Loucy (cell line): ENCODE data around the gene BTBD18.

Experiments used
- H2AFZ ChIP-seq: fragments of 200-600 bp; sonication (generic); 2 replicates; pipeline ENCODE4 v1.6.0; 2016; ENCODE audit warnings: antibody characterized with exemption, mild to moderate bottlenecking, low read length, moderate library complexity
- H3F3A ChIP-seq: fragments of 200-600 bp; 2 replicates; pipeline ENCODE4 v1.6.0; 2016; ENCODE audit warnings: antibody characterized with exemption, low read depth, mild to moderate bottlenecking
- H3K27me3 ChIP-seq: fragments of 200-600 bp; sonication (generic); 2 replicates; pipeline ENCODE4 v1.6.1; 2014; ENCODE audit warnings: low read length, mild to moderate bottlenecking; ENCODE audit not compliant: insufficient read depth, poor library complexity, severe bottlenecking
- H3K36me3 ChIP-seq: fragments of 200-600 bp; sonication (generic); 2 replicates; pipeline ENCODE4 v1.6.1; 2016; ENCODE audit warnings: low read length; ENCODE audit not compliant: insufficient read depth
- H3K4me1 ChIP-seq: fragments of 200-600 bp; sonication (generic); 2 replicates; pipeline ENCODE4 v1.5.1; 2014; ENCODE audit warnings: low read length, mild to moderate bottlenecking; ENCODE audit not compliant: insufficient read depth, poor library complexity, severe bottlenecking
- H3K4me2 ChIP-seq: fragments of 200-600 bp; sonication (generic); 2 replicates; pipeline ENCODE4 v1.6.0; 2014; ENCODE audit warnings: antibody characterized with exemption, low read length, low read depth, mild to moderate bottlenecking; ENCODE audit not compliant: poor library complexity, severe bottlenecking
- H3K4me3 ChIP-seq: fragments of 200-600 bp; sonication (generic); 2 replicates; pipeline ENCODE4 v1.5.1; 2014; ENCODE audit warnings: low read length, mild to moderate bottlenecking, mixed read lengths; ENCODE audit not compliant: poor library complexity, severe bottlenecking
- H3K79me2 ChIP-seq: fragments of 200-600 bp; sonication (generic); 2 replicates; pipeline ENCODE4 v1.6.1; 2014; ENCODE audit warnings: low read length; ENCODE audit not compliant: insufficient read depth
- H3K9ac ChIP-seq: fragments of 200-600 bp; sonication (generic); 2 replicates; pipeline ENCODE4 v1.6.0; 2014; ENCODE audit warnings: mild to moderate bottlenecking, low read depth, low read length, moderate library complexity; ENCODE audit not compliant: poor library complexity, severe bottlenecking
- H3K9me2 ChIP-seq: fragments of 200-600 bp; sonication (generic); replicated peaks from 2 replicates; pipeline ENCODE4 v1.6.1; 2016; ENCODE audit warnings: low read depth, low read length, mixed read lengths
- H3K9me3 ChIP-seq: fragments of 200-600 bp; sonication (generic); 2 replicates; pipeline ENCODE4 v1.6.1; 2014; ENCODE audit warnings: mild to moderate bottlenecking, antibody characterized with exemption, low read length, low read depth; ENCODE audit not compliant: insufficient read depth
- H4K20me1 ChIP-seq: fragments of 200-600 bp; sonication (generic); 2 replicates; pipeline ENCODE4 v1.6.0; 2014; ENCODE audit warnings: antibody characterized with exemption, low read length, mild to moderate bottlenecking; ENCODE audit not compliant: insufficient read depth, poor library complexity, severe bottlenecking
- EZH2phosphoT487 ChIP-seq: fragments of 200-600 bp; IDR thresholded peaks from 2 replicates; pipeline ENCODE4 v1.6.1; 2018; ENCODE audit warnings: antibody characterized with exemption, mild to moderate bottlenecking, moderate library complexity, borderline replicate concordance
- TF ChIP-seq, protein P1 (sequence below): fragments of 200-600 bp; sonication (generic); conservative IDR thresholded peaks from 2 replicates; pipeline ENCODE4 v1.5.1; 2014; ENCODE audit warnings: mild to moderate bottlenecking, antibody characterized with exemption, low read length

BTBD18 gene

DNA sequence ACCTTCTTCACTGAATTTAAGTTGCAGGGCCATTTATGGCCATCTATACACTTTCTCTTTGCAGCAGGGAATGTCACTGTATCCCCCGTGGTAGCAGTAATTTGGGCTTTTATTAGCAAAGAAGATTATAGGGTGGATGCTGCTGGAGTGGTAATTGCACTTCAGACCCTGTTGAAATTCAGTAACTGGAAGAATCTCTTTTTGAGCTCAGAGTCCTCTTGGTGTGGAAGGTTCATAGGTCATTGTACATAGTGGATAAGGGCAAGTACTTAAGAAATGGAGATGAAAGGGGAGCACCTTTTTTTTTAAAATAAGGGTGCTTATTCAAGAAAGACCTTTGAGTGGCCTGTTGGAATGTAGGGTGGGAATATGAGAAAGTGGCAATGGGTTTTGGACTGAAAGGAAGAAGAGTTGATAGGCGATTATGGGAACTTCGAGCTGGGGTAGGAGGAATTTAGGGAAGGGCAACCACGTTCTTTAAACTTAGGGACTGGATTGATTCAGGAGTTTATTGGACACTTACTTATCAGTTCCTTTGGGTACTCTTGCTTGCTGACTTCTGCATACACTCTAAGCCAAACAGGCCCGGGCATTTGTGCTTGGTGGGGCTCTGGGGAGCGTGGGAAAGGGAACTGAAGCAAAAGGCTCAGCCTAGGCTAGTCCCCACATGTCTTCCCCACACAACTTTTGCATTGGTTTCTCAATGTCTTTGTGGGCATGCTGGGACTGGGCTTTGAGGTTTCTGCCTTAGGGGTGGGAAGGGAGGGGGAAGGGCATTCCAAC, 36.5 kb upstream of the BTBD18 start:
- no peaks in the 10 kb centered on the region for H3K36me3 ChIP-seq
- TF ChIP-seq EZH2phosphoT487 = no peak
- TF ChIP-seq, protein P1, sequence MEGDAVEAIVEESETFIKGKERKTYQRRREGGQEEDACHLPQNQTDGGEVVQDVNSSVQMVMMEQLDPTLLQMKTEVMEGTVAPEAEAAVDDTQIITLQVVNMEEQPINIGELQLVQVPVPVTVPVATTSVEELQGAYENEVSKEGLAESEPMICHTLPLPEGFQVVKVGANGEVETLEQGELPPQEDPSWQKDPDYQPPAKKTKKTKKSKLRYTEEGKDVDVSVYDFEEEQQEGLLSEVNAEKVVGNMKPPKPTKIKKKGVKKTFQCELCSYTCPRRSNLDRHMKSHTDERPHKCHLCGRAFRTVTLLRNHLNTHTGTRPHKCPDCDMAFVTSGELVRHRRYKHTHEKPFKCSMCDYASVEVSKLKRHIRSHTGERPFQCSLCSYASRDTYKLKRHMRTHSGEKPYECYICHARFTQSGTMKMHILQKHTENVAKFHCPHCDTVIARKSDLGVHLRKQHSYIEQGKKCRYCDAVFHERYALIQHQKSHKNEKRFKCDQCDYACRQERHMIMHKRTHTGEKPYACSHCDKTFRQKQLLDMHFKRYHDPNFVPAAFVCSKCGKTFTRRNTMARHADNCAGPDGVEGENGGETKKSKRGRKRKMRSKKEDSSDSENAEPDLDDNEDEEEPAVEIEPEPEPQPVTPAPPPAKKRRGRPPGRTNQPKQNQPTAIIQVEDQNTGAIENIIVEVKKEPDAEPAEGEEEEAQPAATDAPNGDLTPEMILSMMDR = no peak
- H2AFZ ChIP-seq = no peak overlapping the region
- H4K20me1 ChIP-seq = no peaks in the 10 kb centered on the region
- H3K4me1 ChIP-seq = peaks cover 37% of the 10 kb centered on the region
- H3K4me2 ChIP-seq = no peak overlapping the region
- 0 out of 2 replicates have a peak, but pooled peaks cover 5% of the 10 kb centered on the region for H3K79me2 ChIP-seq
- peaks cover 9% of the 10 kb centered on the region; the same call in 1 of the 2 replicates for H3F3A ChIP-seq
- peak overlapping the region; percentile 44 for H3K9ac ChIP-seq
- H3K9me3 ChIP-seq = no peaks in the 10 kb centered on the region
- H3K27me3 ChIP-seq = no peaks in the 10 kb centered on the region
- H3K9me2 ChIP-seq = no peaks in the 10 kb centered on the region
- H3K4me3 ChIP-seq = no peak overlapping the region

DNA sequence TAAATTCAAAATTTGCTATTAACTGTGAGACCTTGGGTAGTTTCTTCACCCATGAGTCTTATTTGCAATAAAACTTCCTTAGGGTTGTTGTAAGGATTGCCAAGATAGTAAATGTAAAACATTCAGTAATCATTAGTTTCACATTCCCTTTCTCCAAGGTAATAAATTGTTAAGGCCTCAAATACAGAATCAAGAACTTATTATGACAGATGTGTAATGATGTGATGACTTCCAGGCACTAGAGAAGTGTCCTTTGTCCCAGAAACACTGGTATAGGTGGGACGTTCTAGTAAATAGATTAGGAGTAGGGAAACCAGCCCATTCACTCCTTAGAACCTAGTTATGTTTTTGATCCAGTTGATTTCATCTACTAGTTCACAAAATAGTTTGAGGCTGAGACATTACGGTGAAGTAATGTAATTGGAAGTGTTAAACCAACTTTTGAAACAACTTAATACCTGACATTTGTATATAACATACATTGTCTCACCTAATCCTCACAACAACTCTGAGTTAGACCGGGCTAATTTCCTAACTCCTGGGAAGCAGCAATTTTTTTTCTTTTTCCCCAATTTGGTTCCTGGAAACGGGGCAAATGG, 35.5 kb upstream of the BTBD18 start:
- Histone ChIP-seq H3K36me3 (no peaks in the 10 kb centered on the region), H3K4me3 (no peak overlapping the region), H3K9ac (no peak overlapping the region), H3F3A (peaks cover 5% of the 10 kb centered on the region; the same call in 1 of the 2 replicates), H2AFZ (no peak overlapping the region), H3K27me3 (no peaks in the 10 kb centered on the region), H3K4me1 (peaks cover 28% of the 10 kb centered on the region), H4K20me1 (no peaks in the 10 kb centered on the region), H3K4me2 (no peak overlapping the region), H3K9me3 (no peaks in the 10 kb centered on the region), H3K9me2 (no peaks in the 10 kb centered on the region), H3K79me2 (0 out of 2 replicates have a peak, but pooled peaks cover 5% of the 10 kb centered on the region)
- TF ChIP-seq, protein P1 = no peak
- TF ChIP-seq EZH2phosphoT487 = no peak

- no peak for TF ChIP-seq EZH2phosphoT487
- TF ChIP-seq, protein P1 = no peak
- Histone ChIP-seq H3K9me2 (no peaks in the 10 kb centered on the region), H3K4me3 (no peak overlapping the region), H3K9me3 (no peaks in the 10 kb centered on the region), H3K4me2 (no peak overlapping the region), H3K36me3 (no peaks in the 10 kb centered on the region), H3K79me2 (0 out of 2 replicates have a peak, but pooled peaks cover 5% of the 10 kb centered on the region), H3K9ac (no peak overlapping the region), H3F3A (no peaks in the 10 kb centered on the region), H4K20me1 (no peaks in the 10 kb centered on the region), H3K4me1 (peaks cover 22% of the 10 kb centered on the region), H2AFZ (no peak overlapping the region), H3K27me3 (no peaks in the 10 kb centered on the region)
Observed at GRCh38 chr11:57786436-57786835, 34.8 kb upstream of the BTBD18 start.
